HEK293T (cell line): ENCODE measurements around the gene RBKS.

Experiments
- CTCF ChIA-PET: fragments of 350-600 bp; formaldehyde crosslinking; extraction: SDS; loops from one replicate; lab custom pipeline; 2021; ENCODE audit warnings: antibody characterized with exemption, inconsistent platforms; lab: Yijun Ruan, JAX
- POLR2A ChIA-PET: fragments of 350-600 bp; formaldehyde crosslinking; extraction: SDS; loops from one replicate; lab custom pipeline; 2020; ENCODE audit warnings: antibody characterized with exemption, inconsistent platforms; lab: Yijun Ruan, JAX
- DNase-seq: peaks from one replicate; pipeline ENCODE4 v3.0.0; 2012; ENCODE audit warnings: mixed read lengths; ENCODE audit errors: extremely low spot score
- ARNT ChIP-seq: fragments of 450-650 bp; IDR thresholded peaks from 2 replicates; pipeline ENCODE4 v1.6.1; 2017; ENCODE audit warnings: mild to moderate bottlenecking
- BHLHE40 ChIP-seq: fragments of 450-650 bp; IDR thresholded peaks from 2 replicates; pipeline ENCODE4 v1.6.1; 2016; ENCODE audit warnings: mild to moderate bottlenecking, moderate library complexity, borderline replicate concordance
- CTBP1 ChIP-seq: fragments of 450-650 bp; IDR thresholded peaks from 2 replicates; pipeline ENCODE4 v1.6.1; 2016; ENCODE audit warnings: borderline replicate concordance
- ELF4 ChIP-seq: fragments of 450-650 bp; IDR thresholded peaks from 2 replicates; pipeline ENCODE4 v1.6.1; 2017; ENCODE audit warnings: antibody characterized with exemption
- FOXA1 ChIP-seq: fragments of 450-650 bp; IDR thresholded peaks from 2 replicates; pipeline ENCODE4 v1.6.1; 2016; ENCODE audit warnings: mild to moderate bottlenecking
- FOXK2 ChIP-seq: fragments of 450-650 bp; IDR thresholded peaks from 2 replicates; pipeline ENCODE4 v1.6.1; 2016; ENCODE audit warnings: mild to moderate bottlenecking
- FOXM1 ChIP-seq: fragments of 450-650 bp; IDR thresholded peaks from 2 replicates; pipeline ENCODE4 v1.6.1; 2017; ENCODE audit warnings: mild to moderate bottlenecking, borderline replicate concordance
- HDGF ChIP-seq: fragments of 450-650 bp; IDR thresholded peaks from 2 replicates; pipeline ENCODE4 v1.6.1; 2017; ENCODE audit warnings: antibody characterized with exemption, borderline replicate concordance
- L3MBTL2 ChIP-seq: fragments of 450-650 bp; conservative IDR thresholded peaks from 2 replicates; pipeline ENCODE4 v1.6.1; 2016; ENCODE audit warnings: mild to moderate bottlenecking
- LEF1 ChIP-seq: fragments of 450-650 bp; IDR thresholded peaks from 2 replicates; pipeline ENCODE4 v1.6.1; 2017; ENCODE audit warnings: mild to moderate bottlenecking, borderline replicate concordance
- NFRKB ChIP-seq: fragments of 450-650 bp; IDR thresholded peaks from 2 replicates; pipeline ENCODE4 v1.6.1; 2016; ENCODE audit warnings: mild to moderate bottlenecking, moderate library complexity
- SP1 ChIP-seq: fragments of 450-650 bp; IDR thresholded peaks from 2 replicates; pipeline ENCODE4 v1.6.1; 2017
- SUZ12 ChIP-seq: fragments of 450-650 bp; IDR thresholded peaks from 2 replicates; pipeline ENCODE4 v1.6.1; 2016; ENCODE audit warnings: mild to moderate bottlenecking
- TARDBP ChIP-seq: fragments of 450-650 bp; IDR thresholded peaks from 2 replicates; pipeline ENCODE4 v1.6.1; 2016
- ZNF384 ChIP-seq: fragments of 450-650 bp; IDR thresholded peaks from 2 replicates; pipeline ENCODE4 v1.6.1; 2016
- TF ChIP-seq, protein P1 (sequence below): fragments of 450-650 bp; IDR thresholded peaks from 2 replicates; pipeline ENCODE4 v1.6.1; 2016

The RBKS gene

DNA sequence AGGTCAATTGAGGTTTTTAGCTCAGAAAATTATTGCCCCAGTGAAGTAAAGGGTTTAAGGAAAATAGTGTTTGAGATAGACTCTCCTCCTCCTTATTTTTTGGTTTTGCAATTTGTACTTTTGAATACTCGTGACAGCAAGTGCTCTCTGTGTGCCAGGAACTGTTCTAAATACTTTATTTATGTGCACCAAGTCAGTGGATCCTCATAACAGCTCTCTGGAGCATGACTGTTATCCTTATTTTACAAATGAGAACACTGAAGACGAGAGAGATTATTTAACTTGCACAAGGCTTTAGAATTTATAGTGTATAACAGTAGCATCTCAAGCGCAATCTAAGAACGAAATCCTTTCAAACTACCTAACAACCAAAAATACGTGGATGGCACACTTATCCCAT, 25.0 kb upstream of the RBKS start:
- DNase-seq, result no peak
- ChIA-PET POLR2A (no interaction called here), CTCF (no interaction called here)
- TF ChIP-seq CTBP1 (no peak), SUZ12 (no peak), TARDBP (no peak), SP1 (no peak), ARNT (no peak), LEF1 (no peak), NFRKB (no peak), FOXK2 (no peak), ZNF384 (no peak), FOXM1 (no peak), BHLHE40 (no peak)
- TF ChIP-seq, protein P1, sequence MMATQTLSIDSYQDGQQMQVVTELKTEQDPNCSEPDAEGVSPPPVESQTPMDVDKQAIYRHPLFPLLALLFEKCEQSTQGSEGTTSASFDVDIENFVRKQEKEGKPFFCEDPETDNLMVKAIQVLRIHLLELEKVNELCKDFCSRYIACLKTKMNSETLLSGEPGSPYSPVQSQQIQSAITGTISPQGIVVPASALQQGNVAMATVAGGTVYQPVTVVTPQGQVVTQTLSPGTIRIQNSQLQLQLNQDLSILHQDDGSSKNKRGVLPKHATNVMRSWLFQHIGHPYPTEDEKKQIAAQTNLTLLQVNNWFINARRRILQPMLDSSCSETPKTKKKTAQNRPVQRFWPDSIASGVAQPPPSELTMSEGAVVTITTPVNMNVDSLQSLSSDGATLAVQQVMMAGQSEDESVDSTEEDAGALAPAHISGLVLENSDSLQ, result no peak

DNA sequence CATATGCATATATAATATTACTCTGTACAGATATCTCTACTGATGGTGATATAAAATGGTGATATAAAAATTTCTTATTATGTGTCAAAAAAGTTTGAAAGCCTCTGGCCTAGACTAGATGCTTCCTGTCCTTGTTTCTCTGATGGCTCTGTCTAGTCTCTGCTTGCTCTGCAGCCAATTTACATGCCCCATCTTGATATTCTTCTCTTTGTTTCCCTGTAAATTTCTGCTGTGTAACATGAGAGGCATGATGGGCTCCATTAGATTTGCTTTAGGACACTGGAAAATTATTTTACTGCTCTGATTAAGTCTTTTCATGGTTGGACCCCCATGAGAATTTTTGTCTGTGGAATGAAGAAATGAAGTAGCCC, 24.6 kb upstream of the RBKS start:
- DNase-seq, result no peak
- POLR2A ChIA-PET, result no interaction called here
- CTCF ChIA-PET, result no interaction called here
- TF ChIP-seq LEF1 (no peak), FOXM1 (no peak), FOXK2 (no peak), L3MBTL2 (no peak), ARNT (no peak), BHLHE40 (no peak), CTBP1 (no peak)

DNA sequence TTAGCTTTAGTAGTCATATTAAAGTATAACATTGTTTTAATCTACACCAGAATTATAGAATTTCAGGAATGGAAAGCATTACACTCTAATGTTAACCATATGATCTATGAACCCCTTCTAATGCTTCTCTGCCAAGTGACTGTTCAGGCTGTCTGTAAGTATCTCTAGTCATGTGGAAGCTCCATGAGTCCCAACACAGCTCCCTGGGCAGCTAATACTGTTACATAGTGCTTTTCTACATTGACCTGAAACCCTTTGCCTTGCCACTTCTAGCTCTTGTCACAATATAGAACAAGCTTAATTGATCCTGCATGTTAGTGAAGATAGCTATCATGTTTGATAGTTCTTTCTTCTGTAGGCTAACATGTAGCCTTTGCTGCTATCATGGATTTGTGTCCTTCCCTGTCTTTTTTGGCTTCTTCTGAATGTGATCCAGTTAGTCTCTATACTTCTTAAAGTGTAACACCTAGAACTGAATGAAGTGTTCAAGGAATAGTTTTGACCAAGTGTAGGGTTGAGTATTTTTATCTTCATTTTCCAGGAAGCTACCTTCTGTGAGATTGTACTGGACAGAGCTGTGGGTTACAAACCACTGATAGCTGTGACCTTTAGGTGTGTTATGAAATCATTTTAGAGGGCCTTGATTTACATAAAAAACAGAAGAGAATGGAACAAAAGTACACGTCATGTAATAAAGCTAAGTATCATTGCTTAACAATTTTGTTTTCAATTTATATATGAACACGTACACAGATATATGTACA, 24.0 kb upstream of the RBKS start:
- DNase-seq, result no peak
- ChIA-PET CTCF (no interaction called here), POLR2A (no interaction called here)
- TF ChIP-seq ELF4, result no peak
- no peak for TF ChIP-seq L3MBTL2
- no peak for TF ChIP-seq SUZ12

DNA sequence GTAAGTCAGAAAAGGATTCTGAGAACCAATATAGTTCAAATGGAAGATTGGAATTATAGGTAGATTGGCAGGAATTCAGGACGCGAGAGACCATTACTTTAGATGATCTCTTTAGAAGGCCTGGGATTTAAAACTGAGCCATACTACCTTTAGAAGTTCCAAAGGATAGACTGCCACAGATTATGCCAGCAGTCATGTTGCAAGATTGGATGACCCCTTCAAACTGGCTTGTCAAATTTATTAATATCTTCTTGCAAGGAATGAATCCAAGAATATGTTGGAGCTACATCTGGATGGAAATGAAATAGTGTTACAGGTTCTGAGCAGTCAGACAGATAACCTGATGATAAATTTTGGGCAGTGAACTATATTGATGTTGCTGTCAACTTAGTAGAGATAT, 22.3 kb upstream of the RBKS start:
- ChIA-PET CTCF (no interaction called here), POLR2A (no interaction called here)
- TF ChIP-seq HDGF, result no peak
- no peak for TF ChIP-seq LEF1
- TF ChIP-seq SUZ12, result no peak
- no peak for DNase-seq

DNA sequence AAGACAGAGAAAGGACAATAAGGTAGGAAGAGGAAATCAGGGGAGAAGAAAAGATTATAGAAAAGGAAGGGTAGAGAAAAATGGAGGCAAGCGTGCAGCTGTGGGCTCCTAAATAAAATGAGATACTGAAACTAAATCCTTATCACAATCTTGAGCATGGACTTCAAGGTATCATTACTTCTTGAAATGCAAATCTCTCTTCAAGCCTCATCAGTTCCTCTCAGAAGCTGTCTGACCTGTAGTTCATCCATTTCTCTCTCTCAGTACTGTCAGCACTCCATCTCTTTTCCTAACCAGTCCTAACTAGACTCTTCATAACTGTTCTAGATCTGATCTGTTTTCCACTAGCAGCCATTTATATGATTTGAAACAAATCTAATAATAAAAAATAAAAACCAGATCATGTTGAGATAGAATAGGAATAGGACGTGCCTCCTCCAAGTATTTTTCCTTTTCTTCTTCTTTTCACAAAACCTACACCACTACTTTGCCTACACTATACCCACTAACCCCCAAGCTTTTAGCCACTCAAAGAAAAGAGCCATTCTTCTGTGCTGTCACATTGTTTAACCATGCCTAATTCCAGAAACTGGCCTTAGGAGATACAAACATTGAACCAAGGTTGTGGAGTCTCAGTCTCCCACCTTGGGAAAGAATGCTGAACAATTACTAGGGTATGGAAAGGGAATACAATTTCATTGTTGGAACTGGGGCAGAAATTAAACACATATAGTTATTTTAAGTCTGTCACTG, 21.4 kb upstream of the RBKS start:
- ChIA-PET POLR2A (no interaction called here), CTCF (no interaction called here)

DNA sequence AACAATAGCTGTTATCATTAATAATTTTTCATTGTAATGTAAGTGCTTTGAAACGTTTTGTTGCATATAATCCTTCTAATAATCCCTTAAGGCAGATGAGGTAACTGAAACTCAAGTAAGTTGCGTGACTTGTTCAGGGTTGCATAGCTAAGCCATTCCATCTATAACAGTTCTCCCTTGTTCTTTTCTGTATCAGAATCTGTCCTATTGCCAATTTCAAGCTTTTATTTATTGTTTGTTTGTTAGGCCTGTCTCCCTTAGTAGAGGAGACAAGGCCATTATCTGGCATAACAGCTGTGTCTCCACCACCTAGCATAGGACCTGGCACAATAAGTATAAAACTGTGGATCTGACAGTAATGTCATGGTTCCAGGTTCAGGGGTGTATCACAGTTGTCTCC, 19.7 kb upstream of the RBKS start:
- ChIA-PET POLR2A (no interaction called here), CTCF (no interaction called here)
- TF ChIP-seq, protein P1, result no peak
- TF ChIP-seq LEF1 (no peak), SP1 (no peak), CTBP1 (no peak), SUZ12 (no peak), L3MBTL2 (no peak), BHLHE40 (no peak), FOXK2 (no peak), FOXA1 (no peak), ELF4 (no peak), NFRKB (no peak), TARDBP (no peak), FOXM1 (no peak), HDGF (no peak), ZNF384 (no peak), ARNT (no peak)
- DNase-seq, result no peak

More for the DNA sequence above, 21.4 kb upstream of the RBKS start:
- no peak for DNase-seq
- TF ChIP-seq NFRKB (no peak), FOXM1 (no peak), ELF4 (no peak)

DNA sequence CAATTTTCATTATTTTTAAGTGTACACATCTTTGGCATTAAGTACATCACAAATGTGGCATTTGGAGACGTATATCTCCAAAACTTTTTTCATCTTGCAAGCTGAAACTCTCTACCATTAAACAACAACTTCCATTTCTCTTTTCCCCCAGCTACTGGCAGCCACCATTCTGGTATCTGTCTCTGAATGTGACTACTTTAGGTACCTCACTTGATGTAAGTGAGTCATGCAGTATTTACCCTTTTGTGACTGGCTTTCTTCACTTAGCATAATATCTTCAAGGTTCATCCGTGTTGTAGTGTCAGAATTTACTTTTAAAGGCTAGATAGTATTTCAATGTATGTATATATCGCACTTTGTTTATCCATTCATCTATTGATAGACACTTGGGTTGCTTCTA, 17.4 kb upstream of the RBKS start:
- POLR2A ChIA-PET, result no interaction called here
- CTCF ChIA-PET, result no interaction called here
- TF ChIP-seq L3MBTL2 (no peak), FOXK2 (no peak), FOXM1 (no peak), SP1 (no peak), LEF1 (no peak), NFRKB (no peak), SUZ12 (no peak), TARDBP (no peak), ARNT (no peak), FOXA1 (no peak), ZNF384 (no peak), CTBP1 (no peak), HDGF (no peak), ELF4 (no peak), BHLHE40 (no peak)
- TF ChIP-seq, protein P1, result no peak

More for the DNA sequence above, 17.4 kb upstream of the RBKS start:
- DNase-seq, result no peak
